Stimulated activated CD8-positive, alpha-beta memory T cell treated with anti-CD3 and anti-CD28 coated beads, Interleukin-4, amount 100 ng/mL, for 48 hours (primary cell): ENCODE measurements around the gene FAN1.
A peak's percentile ranks its signal among the peaks of the same experiment; 100 is the strongest.
"Not testable (repeated sequence)": the region's sequence is repeated elsewhere in the genome, so short reads cannot be mapped to it uniquely, and the experiment has no call there.

ENCODE experiments used
- DNase-seq: peaks from one replicate; pipeline ENCODE4 v3.0.0-alpha.2; 2020

Gene FAN1

DNA sequence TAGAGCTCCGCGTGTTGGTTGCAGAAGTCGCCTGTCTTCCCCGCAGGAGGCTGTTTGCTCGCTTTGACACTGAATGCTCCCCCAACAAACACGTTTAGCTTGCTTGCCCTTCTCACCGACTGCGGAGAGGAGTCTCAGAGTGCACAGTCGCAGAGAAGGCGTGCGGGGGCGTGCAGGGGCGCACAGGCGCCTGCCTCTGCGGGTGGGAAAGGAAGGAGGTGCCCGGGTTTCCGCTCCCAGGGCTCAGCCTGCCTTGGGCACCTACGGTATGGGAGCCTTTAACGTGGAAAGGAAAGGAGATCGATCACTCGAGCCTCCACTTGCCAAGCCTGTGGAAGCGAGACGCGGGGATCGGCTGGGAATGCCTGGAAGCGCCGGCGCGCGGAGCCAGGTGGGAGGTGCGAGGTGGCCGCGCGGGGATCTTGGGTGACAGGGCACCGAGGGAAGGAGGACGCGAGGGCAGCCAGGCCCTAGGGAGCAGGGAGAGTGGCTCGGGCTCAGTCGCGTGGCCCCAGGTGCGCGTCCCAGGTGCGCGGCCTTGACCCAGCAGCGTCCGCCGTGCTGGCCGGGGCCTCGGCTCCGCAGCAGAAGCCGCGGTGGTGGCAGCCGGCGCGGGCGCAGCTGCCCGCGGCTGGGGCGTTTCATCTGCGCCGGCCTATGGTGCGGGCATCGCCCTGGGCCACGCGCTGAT lies at the start of gene FAN1:
Gene FAN1 (plus strand): TSS at position 419 of the 691 bp plus-strand sequence. CDS start 749 bp downstream, outside the sequence.
- peak; percentile 87 for DNase-seq

DNA sequence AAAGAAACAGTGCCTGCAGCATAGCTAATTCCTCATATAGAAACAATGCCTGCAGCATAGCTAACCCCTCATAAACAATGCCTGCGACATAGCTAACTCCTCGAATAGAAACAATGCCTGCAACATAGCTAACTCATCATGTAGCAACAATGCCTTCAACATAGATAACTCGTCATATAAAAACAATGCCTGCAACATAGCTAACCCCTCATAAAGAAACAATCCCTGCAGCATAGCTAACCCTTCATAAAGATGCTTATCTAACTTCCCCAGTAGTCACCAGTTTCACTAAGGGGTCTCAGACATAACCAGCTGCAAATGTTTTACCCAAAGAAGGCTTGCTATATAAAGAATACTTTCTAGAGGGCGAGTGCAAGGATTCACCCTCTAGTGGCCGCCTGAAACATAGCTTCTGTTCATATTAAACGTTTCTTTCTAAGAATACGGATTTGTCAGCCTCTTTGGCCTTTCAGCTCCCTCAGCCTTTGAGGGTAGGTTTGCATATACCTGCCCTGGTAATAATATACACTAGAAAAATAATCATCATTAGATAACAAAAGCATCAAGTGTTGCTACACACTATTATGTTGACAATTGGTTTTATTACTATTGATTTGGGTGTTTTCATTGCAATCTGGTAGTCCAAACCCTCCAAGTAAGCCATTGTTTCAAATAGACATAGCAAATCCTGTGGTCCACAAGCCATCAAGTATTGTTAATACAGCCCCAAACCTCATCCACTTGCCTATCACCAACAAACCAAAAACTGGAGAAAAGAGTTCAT lies 44.4 kb upstream of the FAN1 start:
- no peak for DNase-seq

DNA sequence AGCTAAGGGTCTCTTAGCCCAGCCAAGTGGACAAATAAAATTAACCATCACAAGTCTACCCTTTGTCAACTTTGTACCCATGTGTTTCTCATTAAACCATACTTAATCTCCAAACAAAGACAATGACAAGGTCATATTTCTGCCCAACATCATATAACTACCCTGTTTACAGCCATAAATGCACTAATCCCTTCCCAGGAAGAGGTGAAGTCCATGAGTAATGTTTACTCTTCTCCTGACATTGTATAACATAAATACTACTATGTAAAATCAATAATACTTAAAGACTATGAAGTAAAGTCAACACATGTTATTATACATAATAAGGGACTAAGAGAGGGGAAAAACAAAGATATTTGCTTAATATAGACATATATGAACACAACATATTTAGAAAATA lies 38.5 kb upstream of the FAN1 start:
- DNase-seq, result no peak

DNA sequence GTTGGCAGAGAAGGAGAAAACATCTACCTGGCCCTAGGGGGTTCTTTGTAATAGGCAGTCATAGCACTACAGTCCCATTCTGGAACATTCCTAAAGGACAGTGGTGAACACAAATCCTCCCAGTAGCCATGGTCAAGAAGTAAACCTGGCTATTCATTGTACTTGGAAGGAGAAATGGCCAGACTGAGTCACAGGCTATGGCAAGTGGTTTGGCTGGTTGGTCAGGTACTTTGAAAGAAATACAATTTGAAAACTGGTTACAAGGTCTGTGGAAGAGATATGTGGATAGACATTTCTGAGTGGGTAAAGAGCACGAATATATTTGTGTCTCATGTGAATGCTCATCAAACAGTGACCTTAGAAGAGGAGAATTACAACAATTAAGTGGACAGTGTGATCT lies 33.0 kb upstream of the FAN1 start:
- no peak for DNase-seq

DNA sequence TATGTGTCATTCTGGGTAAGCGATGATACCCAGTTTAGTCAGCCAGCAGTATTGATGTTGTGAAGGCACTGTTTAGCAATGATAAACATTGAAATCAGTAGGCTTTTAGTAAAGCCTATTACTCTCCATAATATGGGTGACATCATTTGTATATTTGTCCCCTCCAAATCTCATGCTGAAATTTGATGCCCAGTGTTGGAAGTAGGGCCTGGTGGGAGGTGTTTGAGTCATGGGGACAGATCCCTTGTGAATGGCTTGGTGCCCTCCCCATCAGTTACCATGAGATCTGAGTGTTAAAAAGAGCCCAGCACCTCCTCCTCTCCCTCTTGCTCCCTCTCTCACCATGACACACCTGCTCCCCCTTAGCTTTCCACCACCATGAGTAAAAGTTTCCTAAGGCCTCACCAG lies 31.4 kb upstream of the FAN1 start:
- DNase-seq, result no peak

DNA sequence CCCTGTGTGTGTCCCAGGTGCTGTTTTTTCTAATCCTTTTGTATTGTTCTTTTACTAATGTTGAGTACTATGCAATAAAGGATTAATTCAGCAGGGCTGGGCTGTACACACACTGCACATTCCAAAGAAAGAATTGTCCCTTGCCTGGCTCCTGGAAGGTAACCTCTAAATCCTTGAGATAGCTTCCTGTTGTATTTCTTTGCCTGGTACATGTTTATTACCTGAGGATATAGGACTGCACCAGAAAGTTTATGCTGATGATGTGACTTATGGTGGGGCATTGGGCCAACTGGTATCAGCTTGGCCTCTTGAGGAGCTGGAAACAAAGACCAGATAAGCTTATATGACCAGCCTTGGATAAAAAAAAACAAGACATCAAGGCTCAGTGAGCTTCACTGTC lies 26.6 kb upstream of the FAN1 start:
- no peak for DNase-seq

DNA sequence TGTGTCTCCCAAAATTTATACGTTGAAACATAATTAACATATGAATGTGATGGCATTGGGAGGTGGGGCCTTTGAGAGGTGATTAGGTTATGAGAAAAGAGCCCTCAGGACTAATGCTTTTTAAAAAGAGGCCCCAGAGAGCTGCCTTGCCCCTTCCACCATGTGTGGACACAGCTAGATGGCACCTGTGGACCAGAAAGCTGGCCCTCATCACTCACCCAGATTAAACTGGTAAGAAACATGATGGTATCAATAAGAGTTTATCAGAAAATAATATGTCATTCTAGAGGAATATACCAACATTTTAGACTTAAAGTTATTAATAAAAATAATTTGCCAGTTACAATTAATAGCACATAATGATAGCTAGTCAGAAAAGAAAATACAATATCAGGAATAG lies 25.2 kb upstream of the FAN1 start:
- DNase-seq, result no peak

DNA sequence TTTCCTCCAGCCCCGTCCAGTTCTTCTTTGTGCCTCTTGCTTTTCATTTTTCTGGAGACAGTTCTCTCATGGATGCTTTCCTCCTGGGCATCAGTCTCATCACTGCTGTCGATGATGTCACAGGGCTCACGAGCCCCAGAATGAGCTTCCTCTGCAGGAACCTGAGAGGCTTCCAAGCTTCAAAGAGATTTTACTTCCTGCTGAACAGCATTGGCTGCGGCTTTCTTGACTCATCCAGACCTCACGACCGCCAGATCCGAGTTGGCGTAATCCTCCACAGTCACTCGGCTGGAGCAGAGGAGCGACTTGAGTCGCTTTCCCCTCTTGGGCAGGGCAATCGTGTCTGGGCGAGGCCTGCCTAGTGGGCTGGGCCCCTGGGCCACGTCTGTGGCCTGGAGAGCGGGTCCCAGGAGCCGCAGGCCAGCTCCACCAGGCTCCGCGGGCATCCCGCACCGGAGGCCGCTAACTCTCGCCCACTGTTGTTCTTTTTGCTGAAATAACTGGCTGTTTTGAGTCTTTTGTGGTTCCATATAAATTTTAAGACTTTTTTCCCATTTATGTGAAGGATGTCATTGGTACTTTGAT lies 20.8 kb upstream of the FAN1 start:
- no peak for DNase-seq

DNA sequence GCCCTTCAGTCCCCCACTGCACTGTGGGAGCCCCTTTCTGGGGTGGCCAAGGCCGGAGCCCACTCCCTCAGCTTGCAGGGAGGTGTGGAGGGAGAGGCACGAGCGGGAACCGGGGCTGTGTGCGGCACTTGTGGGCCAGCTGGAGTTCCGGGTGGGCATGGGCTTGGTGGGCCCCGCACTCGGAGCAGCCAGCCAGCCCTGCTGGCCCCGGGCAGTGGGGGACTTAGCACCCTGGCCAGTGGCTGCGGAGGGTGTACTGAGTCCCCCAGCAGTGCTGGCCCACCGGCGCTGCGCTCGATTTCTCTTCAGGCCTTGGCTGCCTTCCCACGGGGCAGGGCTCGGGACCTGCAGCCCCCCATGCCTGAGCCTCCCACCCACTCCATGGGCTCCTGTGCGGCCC lies 20.0 kb upstream of the FAN1 start:
- DNase-seq, result not testable (repeated sequence)

DNA sequence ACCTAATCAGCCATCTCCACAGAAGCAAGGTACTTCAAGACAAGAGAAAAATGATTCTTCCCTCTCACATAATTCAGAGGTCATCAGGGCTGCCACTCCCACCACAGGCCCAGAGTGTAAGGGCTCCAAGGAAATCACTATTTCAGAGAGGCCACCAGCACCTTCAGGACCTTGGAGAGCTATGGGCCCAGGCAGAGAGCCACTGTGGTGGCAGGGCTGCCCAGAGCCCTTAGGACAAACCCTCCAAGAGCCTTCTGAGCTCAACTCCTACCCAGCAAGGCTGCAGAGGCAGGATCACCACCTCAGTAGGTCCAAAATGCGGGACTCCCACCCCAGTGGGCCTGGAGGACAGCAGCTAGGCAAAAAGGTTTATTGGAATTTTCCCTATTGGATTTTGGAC lies 17.9 kb upstream of the FAN1 start:
- no peak for DNase-seq

DNA sequence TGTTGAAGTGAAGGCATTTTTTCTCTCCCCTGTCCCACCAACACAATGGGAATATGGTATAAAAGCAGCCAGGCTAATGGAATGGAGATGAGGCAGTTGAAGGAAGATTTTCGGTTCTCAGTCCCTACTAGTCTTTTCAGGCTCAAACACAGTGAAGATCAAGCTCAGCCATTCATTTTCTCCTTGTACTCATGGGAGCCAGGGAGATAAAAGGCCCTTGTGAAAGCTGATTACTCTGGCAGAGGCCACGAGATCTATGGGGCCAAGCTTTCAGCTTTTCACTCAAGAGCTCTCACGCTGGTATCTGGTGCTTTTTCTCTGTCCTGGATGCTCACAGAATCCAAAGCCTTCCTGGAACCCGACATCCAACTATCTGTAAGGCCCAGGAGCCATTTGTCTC lies 14.5 kb upstream of the FAN1 start:
- DNase-seq, result no peak

DNA sequence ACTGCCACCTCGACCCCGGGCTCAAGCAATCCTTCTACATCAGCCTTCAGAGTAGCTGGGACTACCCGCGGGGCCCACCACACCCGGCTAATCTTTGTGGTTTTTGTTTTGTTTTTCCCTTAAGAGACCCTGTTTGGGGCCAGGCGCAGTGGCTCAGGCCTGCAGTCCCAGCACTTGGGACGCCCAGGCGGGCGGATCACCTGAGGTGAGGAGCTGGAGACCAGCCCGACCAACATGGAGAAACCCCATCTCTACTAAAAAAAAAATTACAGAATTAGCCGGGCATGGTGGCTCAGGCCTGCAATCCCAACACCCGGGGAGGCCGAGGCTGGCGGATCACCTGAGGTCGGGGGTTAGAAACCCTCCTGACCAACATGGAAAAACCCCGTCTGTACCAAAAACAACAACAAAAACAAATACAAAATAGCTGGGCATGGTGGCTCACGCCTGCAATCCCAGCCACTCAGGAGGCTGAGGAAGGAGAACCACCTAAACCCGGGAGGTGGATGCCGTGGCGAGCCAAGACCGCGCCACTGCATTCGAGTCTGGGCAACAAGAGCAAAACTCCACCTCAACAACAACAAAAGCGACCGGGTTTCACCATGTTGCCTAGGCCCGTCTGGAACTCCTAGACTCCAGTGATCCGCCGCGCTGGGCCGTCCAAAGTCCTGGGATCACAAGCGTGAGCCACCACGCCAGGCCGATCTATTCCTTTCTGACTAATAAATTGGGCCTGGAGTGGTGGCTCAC lies 8.1 kb upstream of the FAN1 start:
- no peak for DNase-seq

DNA sequence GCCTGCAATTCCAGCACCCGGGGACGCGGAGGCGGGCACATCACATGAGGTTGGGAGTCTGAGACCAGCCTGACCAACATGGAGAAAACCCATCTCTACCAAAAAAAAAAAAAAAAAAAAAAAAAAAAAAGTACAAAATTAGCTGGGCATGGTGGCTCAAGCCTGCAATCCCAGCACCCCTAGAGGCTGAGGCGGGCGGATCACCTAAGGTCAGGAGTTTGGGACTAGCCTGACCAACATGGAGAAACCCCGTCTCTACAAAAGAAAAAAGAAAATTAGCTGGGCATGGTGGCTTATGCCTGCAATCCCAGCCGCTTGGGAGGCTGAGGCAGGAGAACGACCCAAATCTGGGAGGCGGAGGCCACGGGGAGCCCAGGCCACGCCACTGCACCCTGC lies 7.5 kb upstream of the FAN1 start:
- DNase-seq, result no peak

DNA sequence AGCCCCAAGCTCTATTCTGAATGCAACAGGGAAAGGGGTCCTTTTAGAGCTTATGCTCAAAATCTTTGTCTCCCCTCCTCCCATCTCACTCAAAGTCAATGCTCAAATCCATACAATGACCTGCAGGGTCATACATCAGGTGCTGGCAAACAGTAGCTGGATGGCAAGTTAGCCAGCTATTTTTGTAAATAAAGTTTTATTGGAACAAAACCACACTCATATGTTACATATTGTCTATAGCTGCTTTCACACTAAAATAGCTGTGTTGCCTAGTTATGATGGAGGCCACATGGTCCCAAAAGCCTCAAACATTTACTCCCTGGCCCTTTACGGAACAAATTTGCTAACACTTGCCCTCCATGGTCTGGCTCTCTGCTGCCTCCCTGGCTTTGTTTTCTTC lies 1.8 kb upstream of the FAN1 start:
- DNase-seq, result no peak

DNA sequence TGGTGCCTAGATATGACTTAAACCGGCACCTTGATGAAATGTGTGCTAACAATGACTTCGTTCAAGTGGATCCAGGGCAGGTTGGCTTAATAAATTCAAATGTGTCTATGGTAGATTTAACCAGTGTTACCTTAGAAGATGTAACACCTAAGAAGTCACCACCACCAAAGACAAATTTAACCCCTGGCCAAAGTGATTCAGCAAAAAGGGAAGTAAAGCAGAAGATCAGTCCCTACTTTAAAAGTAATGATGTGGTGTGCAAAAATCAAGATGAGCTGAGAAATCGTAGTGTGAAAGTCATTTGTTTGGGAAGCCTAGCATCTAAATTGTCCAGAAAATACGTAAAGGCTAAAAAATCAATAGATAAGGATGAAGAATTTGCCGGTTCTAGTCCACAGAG lies 1.1 kb downstream of the FAN1 start:
- no peak for DNase-seq

DNA sequence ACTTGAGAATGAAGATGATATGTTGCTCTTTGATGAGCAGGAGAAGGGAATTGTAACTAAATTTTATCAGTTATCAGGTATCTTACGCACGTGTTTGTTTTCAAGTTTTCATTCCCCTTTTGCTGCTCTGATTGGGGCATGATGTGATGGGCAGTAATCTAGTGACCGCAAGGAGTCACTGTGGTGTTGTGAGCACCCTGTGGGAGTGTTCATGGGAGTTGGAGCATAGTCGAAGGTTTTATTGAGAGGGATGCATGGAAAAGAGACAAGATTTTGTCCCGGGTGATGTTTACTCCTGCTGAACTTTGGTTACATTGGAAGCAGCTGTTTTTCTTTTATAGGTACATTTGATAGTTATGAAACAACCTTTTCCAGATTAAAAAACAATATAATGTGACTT lies 2.1 kb downstream of the FAN1 start:
- DNase-seq, result no peak

DNA sequence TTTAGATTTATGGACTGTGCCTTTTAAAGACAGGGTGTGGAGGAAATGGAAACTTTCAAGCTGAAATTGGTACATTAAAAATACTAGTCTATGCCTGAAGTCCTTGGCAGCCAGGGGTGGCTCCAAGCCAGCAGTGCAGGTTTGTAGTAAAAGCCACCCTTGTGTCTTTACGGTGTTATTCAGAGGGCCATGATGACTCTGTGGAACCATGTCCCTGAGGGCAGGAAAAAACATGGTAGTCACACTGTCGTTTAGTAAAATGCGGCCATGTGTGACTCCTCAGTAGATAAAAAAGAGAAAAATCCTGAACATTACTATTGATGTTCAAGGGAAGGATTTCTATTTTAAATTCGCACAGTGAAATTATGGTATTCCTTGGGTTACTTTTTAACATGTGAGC lies 2.7 kb downstream of the FAN1 start:
- DNase-seq, result no peak

DNA sequence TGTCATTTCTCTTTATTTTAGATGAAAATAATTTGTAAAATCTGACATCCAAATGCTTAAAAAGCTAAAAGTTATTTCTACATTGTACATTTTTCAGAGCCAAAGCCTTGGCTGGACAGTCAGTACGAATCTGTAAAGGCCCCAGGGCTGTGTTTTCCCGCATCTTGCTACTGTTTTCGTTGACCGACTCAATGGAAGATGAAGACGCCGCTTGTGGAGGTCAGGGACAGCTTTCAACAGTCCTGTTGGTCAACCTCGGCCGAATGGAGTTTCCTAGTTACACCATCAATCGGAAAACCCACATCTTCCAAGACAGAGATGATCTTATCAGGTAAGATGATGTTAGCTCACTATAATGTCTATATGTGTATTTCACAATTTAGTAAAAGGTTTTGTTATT lies 10.0 kb downstream of the FAN1 start:
- no peak for DNase-seq

DNA sequence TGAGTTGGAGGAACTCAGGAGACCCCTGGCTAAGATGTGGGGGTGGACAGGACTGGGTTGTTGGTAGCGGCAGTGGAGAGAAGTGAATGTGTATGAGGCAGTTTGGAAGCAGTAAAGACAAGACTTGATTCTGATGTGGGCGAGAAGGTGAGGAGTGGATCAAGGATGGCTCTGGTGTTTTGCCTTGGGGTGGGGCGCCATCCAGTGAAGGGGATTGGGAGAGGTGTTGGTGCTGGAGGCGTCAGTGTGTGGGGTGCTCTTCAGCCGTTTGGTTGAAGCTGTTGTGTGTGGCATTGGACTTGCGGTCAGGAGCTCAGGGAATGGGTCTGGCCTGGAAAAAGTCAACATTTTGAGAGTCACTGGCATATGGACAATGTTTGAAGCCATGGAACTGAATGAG lies 13.3 kb downstream of the FAN1 start:
- DNase-seq, result no peak

DNA sequence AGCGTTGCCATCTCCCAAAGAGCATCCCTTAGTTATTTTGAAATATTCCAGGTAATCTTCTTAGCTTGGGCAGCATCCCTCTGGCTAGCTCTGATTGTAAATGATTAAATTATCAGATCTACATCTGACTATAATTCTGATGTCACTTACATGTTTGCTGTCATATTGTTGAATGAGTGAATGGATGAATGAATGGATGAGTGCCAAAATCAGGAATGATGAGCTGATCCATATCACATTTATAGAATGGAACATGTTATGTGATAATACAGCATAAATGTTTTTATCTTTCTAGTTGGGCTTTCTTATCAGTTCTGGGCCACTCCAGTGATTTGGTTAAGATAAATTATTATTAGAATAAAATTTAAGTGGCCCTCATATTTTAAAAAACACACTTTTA lies 14.0 kb downstream of the FAN1 start:
- DNase-seq, result no peak

DNA sequence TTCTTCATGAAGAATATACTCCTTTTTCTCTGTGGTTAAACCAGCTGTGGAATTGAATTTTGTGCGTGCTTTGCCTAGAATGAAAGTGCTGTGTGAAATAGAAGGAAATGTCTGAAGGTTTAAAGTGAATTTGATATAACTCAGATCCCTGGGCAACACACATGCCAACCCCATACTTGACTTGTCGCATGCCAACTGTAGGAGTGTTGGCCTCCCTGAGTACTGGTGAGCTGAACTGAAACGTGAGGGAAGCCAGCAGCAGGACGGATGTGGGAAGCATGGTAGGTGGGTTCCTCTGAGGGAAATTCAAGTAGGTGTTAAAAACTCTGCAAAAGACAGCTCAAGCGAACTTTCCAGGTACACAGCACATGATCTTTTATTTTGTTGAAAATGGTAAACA lies 14.7 kb downstream of the FAN1 start:
- no peak for DNase-seq

DNA sequence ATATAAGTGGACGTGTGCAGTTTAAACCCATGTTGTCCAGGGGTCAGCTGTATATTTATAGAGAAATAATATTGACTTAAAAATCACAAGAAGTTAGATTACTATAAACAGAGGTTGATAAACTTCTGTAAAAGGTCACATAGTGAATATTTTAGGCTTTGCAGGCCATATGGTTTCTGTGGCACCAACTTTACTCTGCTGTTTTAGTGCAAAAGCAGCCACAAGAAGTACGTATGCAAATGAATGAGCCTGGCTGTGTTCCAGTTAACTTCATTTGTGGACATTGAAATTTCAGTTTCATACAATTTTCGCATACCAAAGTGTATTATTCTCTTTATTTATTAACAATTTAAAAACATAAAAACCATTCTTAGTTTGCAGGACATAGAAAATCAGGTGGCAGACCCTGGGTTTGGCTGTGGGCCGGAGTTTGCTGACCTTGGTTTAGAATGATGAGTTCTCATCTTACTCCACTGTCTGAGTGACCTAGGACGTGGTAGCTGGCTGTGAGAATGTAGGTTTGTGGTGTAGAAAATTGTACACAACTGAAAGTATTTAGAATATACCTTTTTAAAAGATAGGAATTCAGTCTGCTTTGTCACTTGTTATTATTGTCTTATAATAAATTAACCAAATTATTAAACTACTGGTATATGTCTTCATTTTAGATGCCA lies 16.3 kb downstream of the FAN1 start:
- DNase-seq, result no peak

DNA sequence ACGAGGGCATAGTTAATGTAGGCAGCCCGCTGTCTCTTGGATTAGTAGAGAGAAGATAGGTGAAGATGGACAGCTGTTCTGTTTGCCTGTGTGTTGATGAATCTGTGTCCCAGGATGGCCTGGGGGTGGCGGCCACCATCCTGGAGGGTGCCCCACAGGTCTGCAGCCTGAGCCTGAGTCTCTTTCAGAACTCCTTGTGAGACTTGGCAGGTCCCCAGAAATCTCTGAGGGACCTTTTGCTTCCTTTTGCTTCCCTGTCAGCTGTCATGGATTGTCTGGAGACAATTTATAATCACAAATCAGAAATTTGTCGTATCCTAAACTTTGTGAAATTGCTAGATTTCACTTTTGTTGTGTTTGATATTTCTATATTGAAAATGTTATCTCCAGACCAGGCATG lies 17.4 kb downstream of the FAN1 start:
- no peak for DNase-seq
